HepG2 (cell line): ENCODE results near the gene SCN9A. TPM values are rescaled to one million over a fixed set of nuclear protein-coding genes. Genes with fewer than 3 reads are reported as not detected.
A peak's percentile ranks its signal among the peaks of the same experiment; 100 is the strongest.

Experiments
- ATAC-seq: fragments of 200-7000 bp; cut with Tn5 transposase; 3 replicates; pipeline ENCODE4 v1.9.1; 2020; ENCODE audit warnings: mild to moderate bottlenecking, moderate library complexity
- BruUV-seq: library from RNA; stranded (reverse); fragments of 400-500 nt; replicated peaks from 2 replicates; lab custom pipeline; 2021; lab: Mats Ljungman, UMichigan
- CTCF ChIA-PET: fragments of 300-600 bp; formaldehyde crosslinking; extraction: SDS; loops from one replicate; lab custom pipeline; 2021; ENCODE audit warnings: low total read pairs, inconsistent platforms, low intra/inter-chr PET ratio; lab: Yijun Ruan, JAX
- POLR2A ChIA-PET: fragments of 350-600 bp; sonication (Branson Sonifier 250); formaldehyde crosslinking; loops from one replicate; lab custom pipeline; 2020; ENCODE audit warnings: antibody characterized with exemption, inconsistent platforms; lab: Yijun Ruan, JAX
- DNase-seq: peaks from one replicate; pipeline ENCODE4 v3.0.0-alpha.2; 2015; ENCODE audit warnings: low spot score
- FAIRE-seq: peaks from 3 replicates; lab custom pipeline; 2011; peaks lifted over from hg19 to GRCh38; lab: Jason Lieb, UNC
- H2AFZ ChIP-seq: one replicate; pipeline ENCODE4 v1.6.1; 2011; ENCODE audit warnings: low read length, inconsistent platforms
- H3K27ac ChIP-seq: fragments of 300-600 bp; 3 replicates; pipeline ENCODE4 v1.8.0; 2011; ENCODE audit warnings: mixed run types, mild to moderate bottlenecking, mixed read lengths, low read length, inconsistent platforms; ENCODE audit not compliant: insufficient read depth; ENCODE audit errors: extremely low read length
- H3K27me3 ChIP-seq, 2 experiments: fragments of 200-600 bp in 1 of 2; 2 replicates in 1 of 2; 3 replicates in 1 of 2; pipeline versions ENCODE4 v1.6.0 to v1.8.0; 2011; ENCODE audit warnings: low read length in 2 of 2, mild to moderate bottlenecking in 2 of 2, moderate library complexity in 2 of 2, inconsistent platforms in 1 of 2; ENCODE audit not compliant: insufficient read depth in 2 of 2, control insufficient read depth in 1 of 2
- H3K36me3 ChIP-seq, 2 experiments: fragments of 200-600 bp in 1 of 2; replicated peaks in 1 of 2; 2 replicates in 1 of 2; 3 replicates in 1 of 2; pipeline versions ENCODE4 v1.5.1 to v1.8.0; 2011; ENCODE audit warnings: low read length in 2 of 2, inconsistent platforms in 1 of 2; ENCODE audit not compliant: insufficient read depth in 2 of 2, control insufficient read depth in 1 of 2
- H3K4me1 ChIP-seq: 2 replicates; pipeline ENCODE4 v1.5.1; 2012; ENCODE audit warnings: low read length, inconsistent platforms; ENCODE audit not compliant: insufficient read depth
- H3K4me2 ChIP-seq: 2 replicates; pipeline ENCODE4 v1.6.0; 2011; ENCODE audit warnings: low read depth, low read length, inconsistent platforms
- H3K4me3 ChIP-seq, 3 experiments: fragments of 200-600 bp in 1 of 3; sonication (generic), shearing (Covaris generic) in 1 of 3; replicated peaks in 1 of 3; 2 replicates each; pipeline ENCODE4 v1.5.1; 2011 to 2016; ENCODE audit warnings: low read length in 3 of 3, inconsistent platforms in 2 of 3, low read depth in 2 of 3, mild to moderate bottlenecking in 2 of 3, control low read depth in 1 of 3, mixed read lengths in 1 of 3; ENCODE audit not compliant: insufficient read depth in 1 of 3
- H3K79me2 ChIP-seq: one replicate; pipeline ENCODE4 v1.6.1; 2011; ENCODE audit warnings: low read length, inconsistent platforms; ENCODE audit not compliant: insufficient read depth
- H3K9ac ChIP-seq: 2 replicates; pipeline ENCODE4 v1.6.0; 2011; ENCODE audit warnings: mild to moderate bottlenecking, low read depth, low read length, inconsistent platforms; ENCODE audit not compliant: insufficient read depth
- H3K9me3 ChIP-seq: 2 replicates; pipeline ENCODE4 v1.5.1; 2012; ENCODE audit warnings: mild to moderate bottlenecking, low read length
- H4K20me1 ChIP-seq: 2 replicates; pipeline ENCODE4 v1.6.0; 2011; ENCODE audit warnings: inconsistent platforms, mild to moderate bottlenecking, low read length, moderate library complexity; ENCODE audit not compliant: insufficient read depth
- CEBPB ChIP-seq: IDR thresholded peaks from 2 replicates; pipeline ENCODE4 v1.6.1; 2011; ENCODE audit warnings: low read depth, low read length, improper control_type of control experiment, borderline replicate concordance
- FOXK1 ChIP-seq: sonication (generic); formaldehyde crosslinking; IDR thresholded peaks from 2 replicates; pipeline ENCODE4 v1.4.0; 2020; ENCODE audit warnings: low read depth, missing genetic modification reagents, borderline replicate concordance
- GATAD2A ChIP-seq: IDR thresholded peaks from 2 replicates; pipeline ENCODE4 v1.6.1; 2016
- HCFC1 ChIP-seq: fragments of 150-350 bp; IDR thresholded peaks from 2 replicates; pipeline ENCODE4 v1.6.1; 2014; ENCODE audit warnings: low read depth, low read length
- KDM4B ChIP-seq: sonication (generic); formaldehyde crosslinking; IDR thresholded peaks from 2 replicates; pipeline ENCODE4 v1.4.0; 2020; ENCODE audit warnings: missing genetic modification reagents
- MAFF ChIP-seq: IDR thresholded peaks from 2 replicates; pipeline ENCODE4 v1.6.1; 2011; ENCODE audit warnings: low read depth, low read length, improper control_type of control experiment
- ZBTB1 ChIP-seq: sonication (generic); formaldehyde crosslinking; IDR thresholded peaks from 2 replicates; pipeline ENCODE4 v1.4.0; 2020; ENCODE audit warnings: missing genetic modification reagents, borderline replicate concordance
- ZBTB7B ChIP-seq: sonication (generic); formaldehyde crosslinking; IDR thresholded peaks from 2 replicates; pipeline ENCODE4 v1.4.0; 2020; ENCODE audit warnings: missing genetic modification reagents
- ZNF292 ChIP-seq: sonication (generic); formaldehyde crosslinking; IDR thresholded peaks from 2 replicates; pipeline ENCODE4 v1.8.1; 2022; ENCODE audit warnings: mild to moderate bottlenecking, low read depth, missing genetic modification reagents, borderline replicate concordance
- WGBS: methylation state at CpG from one replicate; pipeline ENCODE4 v1.1.6; 2017; ENCODE audit warnings: low lambda C conversion rate; 5-methylcytosine and 5-hydroxymethylcytosine counted together
- in situ Hi-C: cut with HindIII; loops from 2 replicates; pipeline ENCODE4 v1.10.0; 2017; ENCODE audit warnings: low pct_unique_long_range_greater_than_20kb; ENCODE audit not compliant: extremely low pct_ligation_motif_present
- intact Hi-C: fragments of 100-400 bp; cut with micrococcal nuclease; formaldehyde crosslinking; loops from one replicate; pipeline ENCODE4 v1.10.0; 2022; ENCODE audit not compliant: unreplicated experiment
- polyA plus RNA-seq, 8 experiments: library from polyadenylated mRNA; depleted of rRNA in 3 of 8; stranded (reverse) in 7 of 8; unstranded in 1 of 8; fragments of >200 nt; fragmentation: Illumina TruSeq in 4 of 8; extraction: Trizol in 4 of 8; gene quantifications; 2 replicates each; pipeline versions ENCODE4 v1.2.1 to v1.2.3, GENCODE V29; 2011 to 2016; ENCODE audit warnings: low read depth in 4 of 8, missing spikeins in 1 of 8, mixed read lengths in 1 of 8; ENCODE audit not compliant: insufficient read depth in 1 of 8
- total RNA-seq, 5 experiments: library from RNA; depleted of rRNA; stranded (reverse); fragments of >200 nt; fragmentation: Illumina TruSeq; extraction: Trizol; gene quantifications; 2 replicates each; pipeline ENCODE4 v1.2.3, GENCODE V29; 2016; ENCODE audit warnings: low read depth in 1 of 5
- TF ChIP-seq, protein P1 (sequence below): sonication (generic); formaldehyde crosslinking; IDR thresholded peaks from 2 replicates; pipeline ENCODE4 v1.5.0; 2020; ENCODE audit warnings: mild to moderate bottlenecking, missing genetic modification reagents, borderline replicate concordance
- TF ChIP-seq, protein P2 (sequence below): IDR thresholded peaks from 2 replicates; pipeline ENCODE4 v1.6.1; 2016; ENCODE audit warnings: missing compliant biosample characterization, missing genetic modification reagents, borderline replicate concordance
- TF ChIP-seq, protein P3 (sequence below): sonication (generic); formaldehyde crosslinking; IDR thresholded peaks from 2 replicates; pipeline ENCODE4 v1.5.1; 2020; ENCODE audit warnings: mild to moderate bottlenecking, missing genetic modification reagents, moderate library complexity

The SCN9A gene
- total and polyA plus RNA-seq, 2 of the 13 experiments (the other 11 are each of a cell fraction or from before 2014, with no cell fraction given): 15.3 to 24.3 TPM

DNA sequence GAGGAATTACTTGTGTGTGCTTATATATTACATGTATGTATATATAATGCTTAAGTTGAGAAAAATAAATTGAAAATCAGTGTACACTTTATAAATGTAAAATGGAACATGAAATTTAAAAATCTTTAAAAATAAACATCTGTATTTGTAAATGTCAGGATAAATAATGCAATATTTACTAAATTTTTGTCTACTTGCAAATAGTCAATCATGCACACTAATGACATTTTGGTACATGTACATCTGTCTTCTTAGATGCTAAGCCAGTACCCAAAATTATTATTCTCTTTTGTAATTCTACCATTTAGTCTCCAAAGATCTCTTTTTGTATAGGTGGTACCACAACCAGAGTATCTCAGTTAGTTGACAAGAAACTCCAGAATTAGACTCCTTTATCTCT, 151.5 kb downstream of the SCN9A start (continued):
- TF ChIP-seq, protein P1, sequence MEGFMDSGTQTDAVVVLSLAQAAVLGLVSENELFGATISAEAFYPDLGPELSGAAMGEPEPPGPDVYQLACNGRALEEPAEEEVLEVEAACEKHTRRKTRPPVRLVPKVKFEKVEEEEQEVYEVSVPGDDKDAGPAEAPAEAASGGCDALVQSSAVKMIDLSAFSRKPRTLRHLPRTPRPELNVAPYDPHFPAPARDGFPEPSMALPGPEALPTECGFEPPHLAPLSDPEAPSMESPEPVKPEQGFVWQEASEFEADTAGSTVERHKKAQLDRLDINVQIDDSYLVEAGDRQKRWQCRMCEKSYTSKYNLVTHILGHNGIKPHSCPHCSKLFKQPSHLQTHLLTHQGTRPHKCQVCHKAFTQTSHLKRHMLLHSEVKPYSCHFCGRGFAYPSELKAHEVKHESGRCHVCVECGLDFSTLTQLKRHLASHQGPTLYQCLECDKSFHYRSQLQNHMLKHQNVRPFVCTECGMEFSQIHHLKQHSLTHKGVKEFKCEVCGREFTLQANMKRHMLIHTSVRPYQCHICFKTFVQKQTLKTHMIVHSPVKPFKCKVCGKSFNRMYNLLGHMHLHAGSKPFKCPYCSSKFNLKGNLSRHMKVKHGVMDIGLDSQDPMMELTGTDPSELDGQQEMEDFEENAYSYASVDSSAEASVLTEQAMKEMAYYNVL (CRISPR knock-in tag): no peak
- TF ChIP-seq ZNF292 (CRISPR knock-in tag): no peak
- TF ChIP-seq FOXK1: no peak
- no peak for TF ChIP-seq HCFC1
- TF ChIP-seq MAFF: peak; percentile 61
- no peak for TF ChIP-seq GATAD2A (CRISPR knock-in tag)
- TF ChIP-seq, protein P2, sequence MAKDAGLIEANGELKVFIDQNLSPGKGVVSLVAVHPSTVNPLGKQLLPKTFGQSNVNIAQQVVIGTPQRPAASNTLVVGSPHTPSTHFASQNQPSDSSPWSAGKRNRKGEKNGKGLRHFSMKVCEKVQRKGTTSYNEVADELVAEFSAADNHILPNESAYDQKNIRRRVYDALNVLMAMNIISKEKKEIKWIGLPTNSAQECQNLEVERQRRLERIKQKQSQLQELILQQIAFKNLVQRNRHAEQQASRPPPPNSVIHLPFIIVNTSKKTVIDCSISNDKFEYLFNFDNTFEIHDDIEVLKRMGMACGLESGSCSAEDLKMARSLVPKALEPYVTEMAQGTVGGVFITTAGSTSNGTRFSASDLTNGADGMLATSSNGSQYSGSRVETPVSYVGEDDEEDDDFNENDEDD (CRISPR knock-in tag): no peak
- TF ChIP-seq ZBTB1 (CRISPR knock-in tag): no peak

DNA sequence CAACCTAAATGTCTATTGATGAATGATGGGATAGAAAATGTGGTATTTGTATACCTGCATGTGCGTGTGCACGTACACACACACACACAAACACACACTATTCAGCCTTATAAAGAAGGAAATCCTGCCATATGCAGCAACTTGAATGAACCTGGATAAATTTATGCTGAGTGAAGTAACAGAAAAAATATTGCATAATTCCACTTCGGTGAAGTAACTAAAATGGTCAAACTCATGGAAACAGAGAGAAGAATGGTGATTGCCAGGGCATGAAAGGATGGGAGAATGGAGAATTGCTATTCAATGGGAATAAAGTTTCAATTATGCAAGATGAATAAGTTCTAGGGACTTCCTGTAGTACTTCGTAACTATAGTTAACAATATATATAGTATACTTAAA, 152.4 kb downstream of the SCN9A start:
- no peak overlapping the region for H3K27ac ChIP-seq
- no peaks in the 10 kb centered on the region for H4K20me1 ChIP-seq
- no peaks in the 10 kb centered on the region for H3K27me3 ChIP-seq
- H3K9me3 ChIP-seq: no peaks in the 10 kb centered on the region
- no peaks in the 10 kb centered on the region for H3K79me2 ChIP-seq
- no peak overlapping the region for H2AFZ ChIP-seq
- H3K4me2 ChIP-seq: no peak overlapping the region
- no peak overlapping the region for H3K9ac ChIP-seq
- in situ Hi-C loops (no loop called here), intact Hi-C loops (no loop called here)
- FAIRE-seq (no peak), ATAC-seq (no peak), DNase-seq (no peak)
- POLR2A ChIA-PET: no interaction called here
- no peaks in the 10 kb centered on the region for H3K4me1 ChIP-seq
- TF ChIP-seq, protein P3, sequence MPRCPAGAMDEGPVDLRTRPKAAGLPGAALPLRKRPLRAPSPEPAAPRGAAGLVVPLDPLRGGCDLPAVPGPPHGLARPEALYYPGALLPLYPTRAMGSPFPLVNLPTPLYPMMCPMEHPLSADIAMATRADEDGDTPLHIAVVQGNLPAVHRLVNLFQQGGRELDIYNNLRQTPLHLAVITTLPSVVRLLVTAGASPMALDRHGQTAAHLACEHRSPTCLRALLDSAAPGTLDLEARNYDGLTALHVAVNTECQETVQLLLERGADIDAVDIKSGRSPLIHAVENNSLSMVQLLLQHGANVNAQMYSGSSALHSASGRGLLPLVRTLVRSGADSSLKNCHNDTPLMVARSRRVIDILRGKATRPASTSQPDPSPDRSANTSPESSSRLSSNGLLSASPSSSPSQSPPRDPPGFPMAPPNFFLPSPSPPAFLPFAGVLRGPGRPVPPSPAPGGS (CRISPR knock-in tag): no peak
- no peak for TF ChIP-seq ZBTB7B
- no peak for TF ChIP-seq KDM4B
- TF ChIP-seq CEBPB: peak; percentile 51; the same call in 1 of the 2 replicates
- CTCF ChIA-PET: no interaction called here
- WGBS: 98% methylated on average over 4 of the region's 4 CpGs
- peaks cover 0 to 3% of the 10 kb centered on the region in 2 experiments; a peak in 2 of 5 replicates for H3K36me3 ChIP-seq
- no TSS peak for BruUV-seq
- no peak overlapping the region for H3K4me3 ChIP-seq
